ENCODE data around the gene DNPH1.
A peak's percentile ranks its signal among the peaks of the same experiment; 100 is the strongest.

Gene DNPH1

GRCh38 chr6:43247114-43247999, 18.1 kb upstream of the DNPH1 start:
- no peaks in the 10 kb centered on the region for H3K79me2 ChIP-seq (ENCODE audit: insufficient read depth, low read length)
- H3K4me3 ChIP-seq (ENCODE audit: low read depth, low read length, poor library complexity, severe bottlenecking) = peak overlapping the region; percentile 74
- no peaks in the 10 kb centered on the region for H3K36me3 ChIP-seq (ENCODE audit: insufficient read depth, low read length)
- no peaks in the 10 kb centered on the region for H3F3A ChIP-seq (ENCODE audit: insufficient read depth, low read length)
- peak overlapping the region; percentile 32; the same call in 1 of the 2 replicates for H2AFZ ChIP-seq (ENCODE audit: low read length)
- H3K27me3 ChIP-seq (ENCODE audit: insufficient read depth, low read length) = peaks cover 12% of the 10 kb centered on the region; the same call in 1 of the 2 replicates
- H3K27ac ChIP-seq (ENCODE audit: low read depth, low read length, poor library complexity, severe bottlenecking) = no peak overlapping the region
- H3K9ac ChIP-seq (ENCODE audit: low read length) = peak overlapping the region; percentile 69
- no peaks in the 10 kb centered on the region for H3K9me2 ChIP-seq (ENCODE audit: low read depth, low read length)
- H3K4me2 ChIP-seq (ENCODE audit: low read length) = peak overlapping the region; percentile 91
- TF ChIP-seq CTCF (IDR thresholded peaks at IDR 0.05; ENCODE audit: low read length) (no peak; the same call in 1 of the 2 replicates), EZH2 (IDR thresholded peaks at IDR 0.05; ENCODE audit: borderline replicate concordance, low read length) (no peak)
- H4K20me1 ChIP-seq (ENCODE audit: insufficient read depth, low read length) = no peaks in the 10 kb centered on the region
- H3K9me3 ChIP-seq (ENCODE audit: low read length) = no peaks in the 10 kb centered on the region
- peaks cover 13% of the 10 kb centered on the region for H3K4me1 ChIP-seq (ENCODE audit: insufficient read depth, low read length, severe bottlenecking)

- Histone ChIP-seq H3K79me2 (ENCODE audit: insufficient read depth, low read length) (no peaks in the 10 kb centered on the region), H3K4me1 (ENCODE audit: insufficient read depth, low read length, severe bottlenecking) (peaks cover 13% of the 10 kb centered on the region), H3K4me2 (ENCODE audit: low read length) (peak overlapping the region; percentile 91), H3F3A (ENCODE audit: insufficient read depth, low read length) (no peaks in the 10 kb centered on the region), H3K27me3 (ENCODE audit: insufficient read depth, low read length) (peaks cover 8% of the 10 kb centered on the region; the same call in 1 of the 2 replicates), H4K20me1 (ENCODE audit: insufficient read depth, low read length) (no peaks in the 10 kb centered on the region), H3K9ac (ENCODE audit: low read length) (peak overlapping the region; percentile 69), H3K36me3 (ENCODE audit: insufficient read depth, low read length) (no peaks in the 10 kb centered on the region), H3K9me3 (ENCODE audit: low read length) (no peaks in the 10 kb centered on the region), H2AFZ (ENCODE audit: low read length) (peak overlapping the region; percentile 32; the same call in 1 of the 2 replicates), H3K9me2 (ENCODE audit: low read depth, low read length) (no peaks in the 10 kb centered on the region), H3K4me3 (ENCODE audit: low read depth, low read length, poor library complexity, severe bottlenecking) (peak overlapping the region; percentile 74), H3K27ac (ENCODE audit: low read depth, low read length, poor library complexity, severe bottlenecking) (no peak overlapping the region)
- TF ChIP-seq CTCF (IDR thresholded peaks at IDR 0.05; ENCODE audit: low read length) (no peak), EZH2 (IDR thresholded peaks at IDR 0.05; ENCODE audit: borderline replicate concordance, low read length) (no peak)
Observed at GRCh38 chr6:43246301-43247113, 17.2 kb upstream of the DNPH1 start.

- Histone ChIP-seq H3K4me1 (ENCODE audit: insufficient read depth, low read length, severe bottlenecking) (peaks cover 13% of the 10 kb centered on the region), H3K9ac (ENCODE audit: low read length) (no peak overlapping the region), H3K27me3 (ENCODE audit: insufficient read depth, low read length) (0 out of 2 replicates have a peak, but pooled peaks cover 5% of the 10 kb centered on the region), H3K79me2 (ENCODE audit: insufficient read depth, low read length) (no peaks in the 10 kb centered on the region), H2AFZ (ENCODE audit: low read length) (no peak overlapping the region), H3K27ac (ENCODE audit: low read depth, low read length, poor library complexity, severe bottlenecking) (no peak overlapping the region), H3K36me3 (ENCODE audit: insufficient read depth, low read length) (no peaks in the 10 kb centered on the region; the same call in 1 of the 2 replicates), H3K9me2 (ENCODE audit: low read depth, low read length) (no peaks in the 10 kb centered on the region), H3K4me2 (ENCODE audit: low read length) (peak overlapping the region; percentile 36; the same call in 1 of the 2 replicates), H3K9me3 (ENCODE audit: low read length) (peaks cover 3% of the 10 kb centered on the region; the same call in 1 of the 2 replicates), H4K20me1 (ENCODE audit: insufficient read depth, low read length) (no peaks in the 10 kb centered on the region), H3F3A (ENCODE audit: insufficient read depth, low read length) (no peaks in the 10 kb centered on the region), H3K4me3 (ENCODE audit: low read depth, low read length, poor library complexity, severe bottlenecking) (no peak overlapping the region)
- TF ChIP-seq CTCF (IDR thresholded peaks at IDR 0.05; ENCODE audit: low read length) = no peak
- no peak for TF ChIP-seq EZH2 (IDR thresholded peaks at IDR 0.05; ENCODE audit: borderline replicate concordance, low read length)
Observed at GRCh38 chr6:43243664-43244321, 14.5 kb upstream of the DNPH1 start.

Data from OCI-LY1 (cell line).